Measurements from ENCODE around the gene OR2C3.

DNA sequence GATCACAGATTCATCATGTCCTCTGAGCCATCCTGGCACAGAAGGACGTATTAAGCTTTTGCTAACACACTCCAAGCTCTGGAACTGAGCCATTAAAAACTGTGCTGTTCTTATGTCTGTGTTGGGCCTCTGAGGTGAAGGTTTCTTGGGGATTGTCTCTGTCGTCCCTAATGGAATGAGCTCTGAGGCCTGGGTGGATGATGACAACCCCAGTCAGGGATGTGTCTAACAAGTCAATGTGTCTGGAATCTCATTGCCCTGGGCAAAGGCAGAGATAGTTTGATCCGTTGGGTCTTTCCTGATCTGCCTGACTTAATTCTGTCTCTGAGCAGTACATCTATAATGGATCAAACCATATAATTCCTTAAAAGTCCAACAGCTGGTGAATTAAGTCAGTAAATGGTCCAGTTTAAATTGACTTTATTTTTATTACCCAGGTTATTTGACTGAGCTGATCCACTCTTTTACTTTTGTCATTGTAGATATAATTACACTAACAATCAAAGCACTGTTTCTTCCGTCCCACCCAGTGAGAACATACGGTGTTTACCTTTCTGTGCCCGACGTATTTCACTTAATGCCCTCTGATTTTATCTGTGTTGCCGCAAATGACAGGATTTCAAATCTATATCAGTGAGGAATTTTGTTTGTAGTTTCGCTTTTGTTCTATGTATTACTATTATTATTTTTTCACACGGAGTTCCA lies 39.5 kb downstream of the OR2C3 start:
- TF ChIP-seq, protein P1, sequence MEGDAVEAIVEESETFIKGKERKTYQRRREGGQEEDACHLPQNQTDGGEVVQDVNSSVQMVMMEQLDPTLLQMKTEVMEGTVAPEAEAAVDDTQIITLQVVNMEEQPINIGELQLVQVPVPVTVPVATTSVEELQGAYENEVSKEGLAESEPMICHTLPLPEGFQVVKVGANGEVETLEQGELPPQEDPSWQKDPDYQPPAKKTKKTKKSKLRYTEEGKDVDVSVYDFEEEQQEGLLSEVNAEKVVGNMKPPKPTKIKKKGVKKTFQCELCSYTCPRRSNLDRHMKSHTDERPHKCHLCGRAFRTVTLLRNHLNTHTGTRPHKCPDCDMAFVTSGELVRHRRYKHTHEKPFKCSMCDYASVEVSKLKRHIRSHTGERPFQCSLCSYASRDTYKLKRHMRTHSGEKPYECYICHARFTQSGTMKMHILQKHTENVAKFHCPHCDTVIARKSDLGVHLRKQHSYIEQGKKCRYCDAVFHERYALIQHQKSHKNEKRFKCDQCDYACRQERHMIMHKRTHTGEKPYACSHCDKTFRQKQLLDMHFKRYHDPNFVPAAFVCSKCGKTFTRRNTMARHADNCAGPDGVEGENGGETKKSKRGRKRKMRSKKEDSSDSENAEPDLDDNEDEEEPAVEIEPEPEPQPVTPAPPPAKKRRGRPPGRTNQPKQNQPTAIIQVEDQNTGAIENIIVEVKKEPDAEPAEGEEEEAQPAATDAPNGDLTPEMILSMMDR (IDR thresholded peaks at IDR 0.05; ENCODE audit: low read depth, low read length) = no peak
- TF ChIP-seq EZH2phosphoT487 (IDR thresholded peaks at IDR 0.05; ENCODE audit: low read depth) = no peak

Measured in OCI-LY3 (cell line).